ENCODE results near the gene CBX3. TPM values are rescaled to one million over a fixed set of nuclear protein-coding genes. Genes with fewer than 3 reads are reported as not detected.
A peak's percentile ranks its signal among the peaks of the same experiment; 100 is the strongest.
"Not testable (repeated sequence)": the region's sequence is repeated elsewhere in the genome, so short reads cannot be mapped to it uniquely, and the experiment has no call there.

CBX3 gene
- total RNA-seq, 2 experiments from 2014 or later, result 124 to 132 TPM

DNA sequence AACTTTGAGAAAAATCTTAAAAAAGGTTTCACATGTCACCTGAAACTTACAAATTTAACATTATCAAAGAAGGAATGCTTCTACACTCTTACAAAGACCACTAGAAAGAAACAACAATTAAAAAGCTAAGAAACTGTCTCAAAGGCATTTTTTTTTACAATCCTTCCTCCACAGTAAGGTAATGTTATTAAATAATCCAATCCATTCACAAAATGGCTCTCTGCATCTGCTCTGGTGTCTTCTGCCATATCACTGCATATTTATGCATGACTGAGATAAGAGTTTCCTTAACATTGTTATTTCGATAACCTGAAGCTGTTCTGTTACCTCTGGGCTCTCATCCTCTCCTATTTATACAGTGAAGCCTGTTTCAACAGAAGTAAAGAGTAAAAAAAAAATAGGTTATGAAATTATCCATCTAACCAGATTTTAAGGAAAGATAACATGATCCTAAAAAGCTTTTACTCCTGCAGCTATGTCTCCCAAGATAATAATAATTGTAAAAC lies 9.5 kb upstream of the CBX3 start:
- DNase-seq, result no peak

DNA sequence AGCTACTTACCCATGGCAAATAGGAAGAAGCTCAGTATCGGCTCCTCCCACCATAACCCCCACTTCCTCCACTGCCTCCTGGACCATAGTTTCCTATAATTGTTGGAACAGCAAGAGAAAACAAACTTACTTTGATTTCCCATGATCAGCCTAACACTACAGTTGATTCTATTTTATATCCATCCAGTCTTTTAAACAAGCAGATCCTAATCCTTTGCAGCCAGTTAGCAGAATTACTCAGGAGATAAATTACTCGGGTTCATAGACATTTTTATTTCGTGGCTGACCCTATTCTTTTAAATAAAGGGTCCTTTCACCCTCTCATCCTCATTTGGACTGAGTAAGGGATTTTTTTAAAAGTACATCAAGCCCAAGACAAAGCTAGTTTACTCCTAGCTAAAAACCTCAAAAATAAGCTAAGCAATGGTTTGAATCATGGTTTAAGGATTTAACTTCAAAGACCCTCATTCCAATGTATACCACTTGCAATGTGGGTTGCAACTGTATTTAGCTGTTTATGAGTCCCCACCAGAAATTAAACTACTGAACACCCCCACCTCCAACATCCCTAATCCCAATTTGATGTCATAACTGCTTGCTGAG lies 9.0 kb upstream of the CBX3 start:
- no peaks in the 10 kb centered on the region for H3K27me3 ChIP-seq (ENCODE audit: control insufficient read depth in 1 of 2, insufficient read depth in 2 of 2, low read length in 2 of 2)
- DNase-seq (no peak), ATAC-seq (ENCODE audit: poor library complexity) (no peak)
- peaks cover 98% of the 10 kb centered on the region for H3K4me1 Mint-ChIP-seq (ENCODE audit: low read depth)
- TF ChIP-seq CTCF (IDR thresholded peaks at IDR 0.05), result no peak
- peaks cover 100% of the 10 kb centered on the region for H3K36me3 Mint-ChIP-seq (ENCODE audit: low read depth)
- no peak overlapping the region for H3K4me3 ChIP-seq (ENCODE audit: low read length)
- H3K27ac Mint-ChIP-seq, result peak overlapping the region; percentile 83
- peaks cover 45% of the 10 kb centered on the region for H3K4me1 ChIP-seq (ENCODE audit: insufficient read depth, low read length)
- H3K4me3 Mint-ChIP-seq, result peak overlapping the region; percentile 87
- H3K27me3 Mint-ChIP-seq, result no peaks in the 10 kb centered on the region
- POLR2A ChIA-PET, result interaction anchor here (0.7 to 13.0 kb wide), 15 partner anchors 8 to 300 kb away, joined by 3 to 183 read pairs (median 6); partner anchors contain the start of genes CBX3, HNRNPA2B1 and NFE2L3
- no peaks in the 10 kb centered on the region for H3K9me3 ChIP-seq (ENCODE audit: control insufficient read depth in 1 of 2, insufficient read depth in 1 of 2, low read length in 2 of 2)
- intact Hi-C loops (cut with DNase I, micrococcal nuclease), result loop anchor here in 1 of 2 experiments (1.0 to 10.0 kb wide), 2 partner anchors 8 to 972 kb away; partner anchors contain the start of genes HNRNPA2B1 and HOXA9
- H3K27ac ChIP-seq (ENCODE audit: low read depth in 1 of 2, low read length in 2 of 2), result peak overlapping the region in 1 of 2 donors; percentile 18
- no peaks in the 10 kb centered on the region for H3K9me3 Mint-ChIP-seq
- peaks cover 99% of the 10 kb centered on the region for H3K36me3 ChIP-seq (ENCODE audit: insufficient read depth, low read length)
- CTCF ChIA-PET, result interaction anchor here (1.2 to 2.8 kb wide), 3 partner anchors 40 to 102 kb away, joined by 4 to 16 read pairs (median 5); partner anchors contain the start of gene NFE2L3

More for the DNA sequence above, 9.5 kb upstream of the CBX3 start:
- Histone ChIP-seq H3K27ac (ENCODE audit: low read depth in 1 of 2, low read length in 2 of 2) (peak overlapping the region in 1 of 2 donors; percentile 18), H3K4me3 (ENCODE audit: low read length) (no peak overlapping the region), H3K36me3 (ENCODE audit: insufficient read depth, low read length) (peaks cover 93% of the 10 kb centered on the region), H3K27me3 (ENCODE audit: control insufficient read depth in 1 of 2, insufficient read depth in 2 of 2, low read length in 2 of 2) (no peaks in the 10 kb centered on the region), H3K4me1 (ENCODE audit: insufficient read depth, low read length) (peaks cover 46% of the 10 kb centered on the region), H3K9me3 (ENCODE audit: control insufficient read depth in 1 of 2, insufficient read depth in 1 of 2, low read length in 2 of 2) (no peaks in the 10 kb centered on the region)
- POLR2A ChIA-PET, result interaction anchor here (0.7 to 13.0 kb wide), 13 partner anchors 9 to 299 kb away, joined by 3 to 183 read pairs (median 6); partner anchors contain the start of genes CBX3, HNRNPA2B1 and NFE2L3
- no peak for ATAC-seq (ENCODE audit: poor library complexity)
- TF ChIP-seq CTCF (IDR thresholded peaks at IDR 0.05), result no peak
- Mint-ChIP-seq H3K27ac (peak overlapping the region; percentile 83), H3K4me1 (ENCODE audit: low read depth) (peaks cover 98% of the 10 kb centered on the region), H3K36me3 (ENCODE audit: low read depth) (peaks cover 100% of the 10 kb centered on the region), H3K4me3 (peak overlapping the region; percentile 87), H3K9me3 (no peaks in the 10 kb centered on the region), H3K27me3 (no peaks in the 10 kb centered on the region)
- intact Hi-C loops (cut with DNase I, micrococcal nuclease), result loop anchor here in 1 of 2 experiments (1.0 to 10.0 kb wide), 2 partner anchors 8 to 973 kb away; partner anchors contain the start of genes HNRNPA2B1 and HOXA9
- CTCF ChIA-PET, result interaction anchor here (1.2 to 1.8 kb wide), 2 partner anchors 40 to 101 kb away, joined by 4 to 5 read pairs; partner anchors contain the start of gene NFE2L3

GRCh38 chr7:26193432-26194207 lies 7.9 kb upstream of the CBX3 start:
- POLR2A ChIA-PET, result interaction anchor here (0.6 to 13.0 kb wide), 15 partner anchors 7 to 307 kb away, joined by 3 to 183 read pairs (median 5); partner anchors contain the start of genes CBX3, HNRNPA2B1, NFE2L3 and SNX10
- CTCF ChIA-PET, result interaction anchor here (1.8 to 2.8 kb wide), 2 partner anchors 42 to 103 kb away, joined by 5 to 16 read pairs; partner anchors contain the start of gene NFE2L3
- Histone ChIP-seq H3K27me3 (ENCODE audit: control insufficient read depth in 1 of 2, insufficient read depth in 2 of 2, low read length in 2 of 2) (no peaks in the 10 kb centered on the region), H3K4me1 (ENCODE audit: insufficient read depth, low read length) (peaks cover 39% of the 10 kb centered on the region), H3K4me3 (ENCODE audit: low read length) (no peak overlapping the region), H3K9me3 (ENCODE audit: control insufficient read depth in 1 of 2, insufficient read depth in 1 of 2, low read length in 2 of 2) (no peaks in the 10 kb centered on the region), H3K36me3 (ENCODE audit: insufficient read depth, low read length) (peaks cover 97% of the 10 kb centered on the region), H3K27ac (ENCODE audit: low read depth in 1 of 2, low read length in 2 of 2) (peak overlapping the region; percentile 5 to 33)
- intact Hi-C loops (cut with DNase I, micrococcal nuclease), result loop anchor here (2.0 to 10.0 kb wide), 2 partner anchors 41 to 971 kb away; partner anchors contain the start of genes HOXA9 (in 1 of the 2) and NFE2L3 (in 1 of the 2)
- peaks cover 98% of the 10 kb centered on the region for H3K36me3 Mint-ChIP-seq (ENCODE audit: low read depth)
- DNase-seq (peak in 1 of 14 experiments; percentile 34), ATAC-seq (ENCODE audit: poor library complexity) (no peak)
- no peak for TF ChIP-seq CTCF (IDR thresholded peaks at IDR 0.05)
- H3K9me3 Mint-ChIP-seq, result no peaks in the 10 kb centered on the region
- H3K4me3 Mint-ChIP-seq, result peak overlapping the region; percentile 87
- peak overlapping the region; percentile 83 for H3K27ac Mint-ChIP-seq
- peaks cover 94% of the 10 kb centered on the region for H3K4me1 Mint-ChIP-seq (ENCODE audit: low read depth)
- no peaks in the 10 kb centered on the region for H3K27me3 Mint-ChIP-seq

DNA sequence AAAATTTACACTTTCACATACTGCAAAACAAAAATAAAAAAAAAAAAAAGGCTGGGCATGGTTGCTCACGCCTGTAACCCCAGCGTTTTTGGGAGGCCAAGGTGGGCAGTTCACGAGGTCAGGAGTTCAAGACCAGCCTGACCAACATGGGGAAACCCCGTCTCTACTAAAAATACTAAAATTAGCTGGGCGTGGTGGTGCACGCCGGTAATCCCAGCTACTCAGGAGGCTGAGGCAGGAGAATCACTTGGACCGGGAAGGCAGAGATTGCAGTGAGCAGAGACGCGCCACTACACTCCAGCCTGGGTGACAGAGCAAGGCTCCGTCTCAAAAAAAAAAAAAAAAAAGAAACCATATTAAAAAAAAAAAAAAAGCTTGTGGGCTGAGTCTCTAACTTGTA lies 6.8 kb upstream of the CBX3 start:
- not testable (repeated sequence) for H3K9me3 ChIP-seq (ENCODE audit: control insufficient read depth in 1 of 2, insufficient read depth in 1 of 2, low read length in 2 of 2); ATAC-seq (ENCODE audit: poor library complexity)

More for the DNA sequence above, 6.8 kb upstream of the CBX3 start:
- Mint-ChIP-seq H3K4me1 (ENCODE audit: low read depth) (peaks cover 82% of the 10 kb centered on the region), H3K36me3 (ENCODE audit: low read depth) (peaks cover 98% of the 10 kb centered on the region), H3K27ac (peak overlapping the region; percentile 83), H3K4me3 (peak overlapping the region; percentile 87)
- Histone ChIP-seq H3K36me3 (ENCODE audit: insufficient read depth, low read length) (peaks cover 87% of the 10 kb centered on the region), H3K4me1 (ENCODE audit: insufficient read depth, low read length) (peaks cover 37% of the 10 kb centered on the region)
- not testable (repeated sequence) for DNase-seq; H3K27me3 ChIP-seq (ENCODE audit: control insufficient read depth in 1 of 2, insufficient read depth in 2 of 2, low read length in 2 of 2); H3K27me3 Mint-ChIP-seq; H3K9me3 Mint-ChIP-seq; H3K27ac ChIP-seq (ENCODE audit: low read depth in 1 of 2, low read length in 2 of 2); H3K4me3 ChIP-seq (ENCODE audit: low read length)
- CTCF ChIA-PET, result interaction anchor here (0.7 to 4.5 kb wide), 5 partner anchors 43 to 300 kb away, joined by 3 to 30 read pairs (median 4); partner anchors contain the start of gene NFE2L3
- intact Hi-C loops (cut with DNase I, micrococcal nuclease), result loop anchor here (2.0 to 10.0 kb wide), 3 partner anchors 42 to 970 kb away; partner anchors contain the start of genes HOXA9 (in 1 of the 2) and NFE2L3 (in 1 of the 2)
- POLR2A ChIA-PET, result interaction anchor here (0.9 to 13.0 kb wide), 13 partner anchors 6 to 116 kb away, joined by 3 to 183 read pairs (median 8); partner anchors contain the start of genes CBX3, HNRNPA2B1 and NFE2L3
